ENCODE data around the gene IL1RAPL2.

IL1RAPL2 gene

DNA sequence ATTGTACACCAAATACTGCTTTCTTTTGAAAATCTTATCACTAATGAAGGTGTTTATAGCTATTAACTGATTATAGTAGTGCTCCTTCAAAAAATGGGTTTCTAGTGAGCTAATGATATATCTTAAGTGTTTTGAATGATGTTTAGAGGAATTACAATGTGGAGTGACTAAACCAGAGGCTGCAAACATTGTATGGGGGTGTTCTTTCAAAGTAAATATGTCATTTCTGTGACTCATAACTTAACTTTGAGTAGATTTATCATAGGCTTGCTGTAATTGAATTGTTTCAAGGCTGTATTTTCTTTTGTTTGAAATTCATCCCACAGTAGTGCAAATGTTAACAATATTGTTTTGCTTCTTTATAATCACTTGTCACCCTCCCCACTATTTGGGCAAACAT, 141.6 kb downstream of the IL1RAPL2 start:
- Histone ChIP-seq H3K27me3 (replicated peaks; ENCODE audit: control insufficient read depth, insufficient read depth, low read length) (no peaks in the 10 kb centered on the region), H3K4me3 (replicated peaks; ENCODE audit: low read depth, low read length) (no peak overlapping the region), H3K36me3 (ENCODE audit: control insufficient read depth, insufficient read depth, low read length) (no peaks in the 10 kb centered on the region)
- DNase-seq (ENCODE audit: extremely low read depth, insufficient read length), result no peak
- TF ChIP-seq, protein P1, sequence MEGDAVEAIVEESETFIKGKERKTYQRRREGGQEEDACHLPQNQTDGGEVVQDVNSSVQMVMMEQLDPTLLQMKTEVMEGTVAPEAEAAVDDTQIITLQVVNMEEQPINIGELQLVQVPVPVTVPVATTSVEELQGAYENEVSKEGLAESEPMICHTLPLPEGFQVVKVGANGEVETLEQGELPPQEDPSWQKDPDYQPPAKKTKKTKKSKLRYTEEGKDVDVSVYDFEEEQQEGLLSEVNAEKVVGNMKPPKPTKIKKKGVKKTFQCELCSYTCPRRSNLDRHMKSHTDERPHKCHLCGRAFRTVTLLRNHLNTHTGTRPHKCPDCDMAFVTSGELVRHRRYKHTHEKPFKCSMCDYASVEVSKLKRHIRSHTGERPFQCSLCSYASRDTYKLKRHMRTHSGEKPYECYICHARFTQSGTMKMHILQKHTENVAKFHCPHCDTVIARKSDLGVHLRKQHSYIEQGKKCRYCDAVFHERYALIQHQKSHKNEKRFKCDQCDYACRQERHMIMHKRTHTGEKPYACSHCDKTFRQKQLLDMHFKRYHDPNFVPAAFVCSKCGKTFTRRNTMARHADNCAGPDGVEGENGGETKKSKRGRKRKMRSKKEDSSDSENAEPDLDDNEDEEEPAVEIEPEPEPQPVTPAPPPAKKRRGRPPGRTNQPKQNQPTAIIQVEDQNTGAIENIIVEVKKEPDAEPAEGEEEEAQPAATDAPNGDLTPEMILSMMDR (IDR thresholded peaks at IDR 0.05; ENCODE audit: insufficient read depth, low read length, poor library complexity, severe bottlenecking), result no peak

DNA sequence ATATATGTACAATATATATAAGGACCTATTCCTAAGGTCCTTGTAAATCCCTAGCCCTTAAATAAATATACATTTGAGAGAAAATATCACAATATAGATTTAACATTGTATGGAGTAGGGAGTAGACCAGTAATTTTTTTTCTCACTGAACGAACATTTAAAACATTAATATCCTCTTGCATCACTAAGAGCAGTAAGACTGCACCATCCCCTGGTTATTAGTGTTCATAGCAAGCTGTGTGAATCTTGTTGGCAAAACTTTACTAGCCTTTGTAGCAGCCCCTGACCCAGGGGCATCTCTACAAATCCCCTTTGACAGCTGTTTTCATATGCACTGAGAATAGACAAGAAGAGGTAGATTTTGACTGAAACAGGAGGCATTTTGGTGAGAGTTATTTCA, 146.5 kb downstream of the IL1RAPL2 start:
- no peak for DNase-seq (ENCODE audit: extremely low read depth, insufficient read length)
- no peak overlapping the region for H3K4me3 ChIP-seq (replicated peaks; ENCODE audit: low read depth, low read length)
- H3K36me3 ChIP-seq (ENCODE audit: control insufficient read depth, insufficient read depth, low read length), result no peaks in the 10 kb centered on the region
- TF ChIP-seq, protein P1 (IDR thresholded peaks at IDR 0.05; ENCODE audit: insufficient read depth, low read length, poor library complexity, severe bottlenecking), result no peak
- H3K27me3 ChIP-seq (replicated peaks; ENCODE audit: control insufficient read depth, insufficient read depth, low read length), result no peaks in the 10 kb centered on the region

DNA sequence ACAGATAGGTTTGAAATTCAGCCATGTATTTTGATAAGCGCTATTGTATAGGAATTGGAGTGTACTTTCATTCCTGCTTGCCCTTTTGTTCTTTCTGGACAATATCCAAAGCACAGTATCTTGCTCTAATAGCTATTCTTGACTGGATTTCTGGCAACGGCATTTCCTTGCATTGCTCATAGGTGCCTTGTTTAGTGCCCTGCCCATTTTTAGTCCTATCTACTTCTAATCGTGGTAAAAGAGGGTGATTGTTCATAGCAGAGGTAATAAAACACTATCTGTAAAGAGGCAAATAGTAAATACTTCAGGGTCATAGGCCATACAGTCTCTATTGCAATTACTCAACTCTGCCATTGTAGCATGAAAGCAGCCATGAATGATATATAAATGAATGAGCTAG, 155.9 kb downstream of the IL1RAPL2 start:
- no peaks in the 10 kb centered on the region for H3K36me3 ChIP-seq (ENCODE audit: control insufficient read depth, insufficient read depth, low read length)
- no peak overlapping the region for H3K4me3 ChIP-seq (replicated peaks; ENCODE audit: low read depth, low read length)
- TF ChIP-seq, protein P1 (IDR thresholded peaks at IDR 0.05; ENCODE audit: insufficient read depth, low read length, poor library complexity, severe bottlenecking), result no peak
- H3K27me3 ChIP-seq (replicated peaks; ENCODE audit: control insufficient read depth, insufficient read depth, low read length), result no peaks in the 10 kb centered on the region
- no peak for DNase-seq (ENCODE audit: extremely low read depth, insufficient read length)

DNA sequence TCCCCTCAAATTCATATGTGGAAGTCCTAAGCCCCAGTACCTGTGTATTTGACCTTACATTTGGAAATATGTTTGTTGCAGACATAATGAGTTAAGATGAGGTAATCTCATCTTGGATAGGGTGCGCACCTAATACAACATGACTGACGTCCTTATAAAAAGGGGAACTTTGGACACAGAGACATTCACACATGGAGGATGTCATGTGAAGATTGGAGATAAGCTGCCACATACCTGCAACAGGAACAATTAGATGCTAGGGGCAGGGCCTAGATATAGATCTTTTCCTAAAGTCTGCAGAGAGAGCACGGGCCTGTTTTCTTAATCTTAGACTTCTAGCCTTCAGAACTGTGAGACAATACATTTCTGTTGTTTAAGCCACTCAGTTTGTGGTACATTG, 162.5 kb downstream of the IL1RAPL2 start:
- H3K27me3 ChIP-seq (replicated peaks; ENCODE audit: control insufficient read depth, insufficient read depth, low read length), result no peaks in the 10 kb centered on the region
- TF ChIP-seq, protein P1 (IDR thresholded peaks at IDR 0.05; ENCODE audit: insufficient read depth, low read length, poor library complexity, severe bottlenecking), result no peak
- no peaks in the 10 kb centered on the region for H3K36me3 ChIP-seq (ENCODE audit: control insufficient read depth, insufficient read depth, low read length)
- no peak for DNase-seq (ENCODE audit: extremely low read depth, insufficient read length)
- no peak overlapping the region for H3K4me3 ChIP-seq (replicated peaks; ENCODE audit: low read depth, low read length)

DNA sequence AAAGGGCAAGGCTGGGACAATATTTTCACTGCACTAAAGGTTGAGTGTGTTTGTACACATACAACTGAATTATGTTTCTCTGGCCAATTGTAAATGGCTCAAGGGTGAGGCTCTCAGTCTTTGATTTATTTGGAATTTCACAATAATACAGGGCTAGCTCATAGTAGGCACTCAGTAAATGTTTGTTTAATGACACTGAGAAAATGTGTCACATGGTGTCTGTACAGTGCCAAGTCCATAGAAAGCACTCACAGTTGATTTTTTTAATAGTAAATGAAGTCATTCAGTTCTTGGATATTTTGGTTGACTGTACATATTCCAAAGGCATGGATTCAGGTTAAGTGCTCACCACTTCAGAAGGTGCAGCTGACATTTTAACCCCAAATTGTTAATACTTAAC, 176.4 kb downstream of the IL1RAPL2 start:
- Histone ChIP-seq H3K36me3 (ENCODE audit: control insufficient read depth, insufficient read depth, low read length) (no peaks in the 10 kb centered on the region), H3K27me3 (replicated peaks; ENCODE audit: control insufficient read depth, insufficient read depth, low read length) (no peaks in the 10 kb centered on the region), H3K4me3 (replicated peaks; ENCODE audit: low read depth, low read length) (no peak overlapping the region)
- TF ChIP-seq, protein P1 (IDR thresholded peaks at IDR 0.05; ENCODE audit: insufficient read depth, low read length, poor library complexity, severe bottlenecking), result no peak
- DNase-seq (ENCODE audit: extremely low read depth, insufficient read length), result no peak

DNA sequence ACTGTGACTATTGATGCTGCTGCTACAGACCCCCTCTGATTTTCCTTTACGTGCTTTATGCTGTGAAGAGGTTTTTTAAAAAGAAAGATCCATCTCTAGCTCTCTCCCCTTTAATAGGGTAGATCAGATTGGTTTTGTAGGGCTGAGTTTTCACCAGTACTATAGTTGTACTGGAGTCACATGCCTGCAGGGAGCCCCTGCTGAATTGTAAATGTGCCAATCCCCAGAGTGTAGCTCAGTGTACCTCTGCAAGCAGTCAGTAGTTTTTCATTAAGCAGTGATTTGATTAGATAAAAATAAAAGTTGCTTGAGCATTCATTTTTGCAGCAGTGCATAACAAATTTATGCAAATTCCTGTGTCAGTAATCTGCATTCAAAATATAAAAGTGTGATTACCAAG, 179.2 kb downstream of the IL1RAPL2 start:
- H3K36me3 ChIP-seq (ENCODE audit: control insufficient read depth, insufficient read depth, low read length), result no peaks in the 10 kb centered on the region
- no peak for DNase-seq (ENCODE audit: extremely low read depth, insufficient read length)
- TF ChIP-seq, protein P1 (IDR thresholded peaks at IDR 0.05; ENCODE audit: insufficient read depth, low read length, poor library complexity, severe bottlenecking), result no peak
- H3K27me3 ChIP-seq (replicated peaks; ENCODE audit: control insufficient read depth, insufficient read depth, low read length), result no peaks in the 10 kb centered on the region
- no peak overlapping the region for H3K4me3 ChIP-seq (replicated peaks; ENCODE audit: low read depth, low read length)

All from GM06990 (cell line).